ENCODE measurements around the gene SPATA6L.

The SPATA6L gene

DNA sequence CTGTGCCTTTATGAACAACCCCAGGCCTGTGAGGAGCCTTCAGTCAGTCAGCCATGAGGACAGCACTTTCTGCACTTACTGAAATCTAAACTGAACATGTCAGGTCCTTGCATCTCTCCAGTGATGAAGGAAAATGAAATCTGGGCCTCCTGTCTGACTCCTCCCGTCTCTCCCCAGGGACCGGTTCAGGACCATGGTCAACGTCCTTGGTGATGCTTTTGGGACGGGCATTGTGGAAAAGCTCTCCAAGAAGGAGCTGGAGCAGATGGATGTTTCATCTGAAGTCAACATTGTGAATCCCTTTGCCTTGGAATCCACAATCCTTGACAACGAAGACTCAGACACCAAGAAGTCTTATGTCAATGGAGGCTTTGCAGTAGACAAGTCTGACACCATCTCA, 81.1 kb downstream of the SPATA6L start:
- TF ChIP-seq, protein P1, sequence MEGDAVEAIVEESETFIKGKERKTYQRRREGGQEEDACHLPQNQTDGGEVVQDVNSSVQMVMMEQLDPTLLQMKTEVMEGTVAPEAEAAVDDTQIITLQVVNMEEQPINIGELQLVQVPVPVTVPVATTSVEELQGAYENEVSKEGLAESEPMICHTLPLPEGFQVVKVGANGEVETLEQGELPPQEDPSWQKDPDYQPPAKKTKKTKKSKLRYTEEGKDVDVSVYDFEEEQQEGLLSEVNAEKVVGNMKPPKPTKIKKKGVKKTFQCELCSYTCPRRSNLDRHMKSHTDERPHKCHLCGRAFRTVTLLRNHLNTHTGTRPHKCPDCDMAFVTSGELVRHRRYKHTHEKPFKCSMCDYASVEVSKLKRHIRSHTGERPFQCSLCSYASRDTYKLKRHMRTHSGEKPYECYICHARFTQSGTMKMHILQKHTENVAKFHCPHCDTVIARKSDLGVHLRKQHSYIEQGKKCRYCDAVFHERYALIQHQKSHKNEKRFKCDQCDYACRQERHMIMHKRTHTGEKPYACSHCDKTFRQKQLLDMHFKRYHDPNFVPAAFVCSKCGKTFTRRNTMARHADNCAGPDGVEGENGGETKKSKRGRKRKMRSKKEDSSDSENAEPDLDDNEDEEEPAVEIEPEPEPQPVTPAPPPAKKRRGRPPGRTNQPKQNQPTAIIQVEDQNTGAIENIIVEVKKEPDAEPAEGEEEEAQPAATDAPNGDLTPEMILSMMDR (IDR thresholded peaks at IDR 0.05; ENCODE audit: low read depth, low read length) = no peak
- no peak for DNase-seq (ENCODE audit: extremely low read depth, low read depth)

DNA sequence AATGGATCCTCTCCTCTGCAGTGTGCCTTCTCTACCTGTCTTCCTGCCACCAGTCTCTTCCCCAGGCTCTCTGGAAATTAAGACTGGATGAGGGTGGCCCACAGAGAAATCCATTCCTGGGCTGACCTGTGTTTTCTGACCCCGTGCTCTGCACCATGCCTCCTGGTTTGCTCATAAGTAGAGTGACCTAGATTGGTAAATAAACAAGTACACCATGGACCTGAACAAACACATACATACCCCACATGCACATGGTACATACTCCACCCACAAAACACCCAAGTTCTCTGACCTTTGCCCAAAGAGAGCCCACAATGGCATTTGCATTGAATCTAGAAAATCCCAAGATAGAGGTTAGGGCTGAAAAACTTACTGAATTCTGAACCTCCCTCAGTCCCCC, 81.6 kb downstream of the SPATA6L start:
- TF ChIP-seq, protein P1 (IDR thresholded peaks at IDR 0.05; ENCODE audit: low read depth, low read length) = no peak
- no peak for DNase-seq (ENCODE audit: extremely low read depth, low read depth)

DNA sequence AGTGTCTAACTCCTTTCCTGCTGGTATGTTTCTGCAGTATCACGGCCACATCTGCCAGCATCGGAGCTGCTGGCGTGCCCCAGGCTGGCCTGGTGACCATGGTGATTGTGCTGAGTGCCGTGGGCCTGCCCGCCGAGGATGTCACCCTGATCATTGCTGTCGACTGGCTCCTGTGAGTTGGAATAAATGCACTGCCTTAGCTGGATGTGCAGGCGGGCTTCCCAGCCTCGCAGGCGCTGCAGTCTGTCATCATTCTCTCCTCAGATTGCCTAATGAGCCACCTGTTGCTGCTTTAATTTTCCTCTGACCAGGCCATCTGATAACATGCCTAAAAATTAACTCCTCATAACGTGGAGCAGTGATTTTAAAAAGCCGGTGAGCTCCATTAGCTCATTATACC, 83.3 kb downstream of the SPATA6L start:
- TF ChIP-seq, protein P1 (IDR thresholded peaks at IDR 0.05; ENCODE audit: low read depth, low read length) = no peak

DNA sequence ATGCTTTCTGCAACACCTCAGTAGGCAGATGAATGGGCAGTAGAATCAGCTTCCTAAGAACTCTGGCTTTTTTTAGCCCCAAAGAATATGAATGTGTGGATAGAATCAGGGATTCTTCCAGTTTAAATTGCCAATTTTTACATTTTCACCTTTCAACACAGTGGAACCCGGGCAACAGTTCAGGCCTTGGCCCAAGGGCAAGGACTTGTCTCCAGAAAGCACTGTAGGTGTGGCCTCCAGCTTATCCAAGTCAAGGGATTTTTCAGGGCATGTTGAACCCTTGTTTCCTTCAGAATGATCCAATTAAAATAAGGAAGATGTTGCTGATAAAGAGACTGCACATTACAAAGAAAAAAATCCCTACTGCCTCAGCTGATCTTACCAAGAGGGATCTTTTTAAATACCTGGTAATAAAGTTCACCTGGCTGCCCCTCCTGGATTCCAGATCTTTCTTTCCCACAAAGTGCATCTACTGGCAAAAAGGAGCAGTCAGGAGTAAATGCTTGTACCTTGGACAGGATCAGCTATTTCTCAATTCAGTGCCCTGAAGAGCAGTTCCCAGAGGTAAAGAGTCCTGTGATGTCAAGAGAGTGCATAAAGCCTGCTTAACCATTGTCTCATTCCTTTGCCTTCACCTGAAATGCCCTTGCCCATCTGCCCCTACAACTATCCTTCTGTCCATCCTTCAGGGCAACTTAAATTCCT, 84.3 kb downstream of the SPATA6L start:
- TF ChIP-seq, protein P1 (IDR thresholded peaks at IDR 0.05; ENCODE audit: low read depth, low read length) = no peak
- DNase-seq (ENCODE audit: extremely low read depth, low read depth) = no peak

More for the DNA sequence above, 83.3 kb downstream of the SPATA6L start:
- no peak for DNase-seq (ENCODE audit: extremely low read depth, low read depth)

DNA sequence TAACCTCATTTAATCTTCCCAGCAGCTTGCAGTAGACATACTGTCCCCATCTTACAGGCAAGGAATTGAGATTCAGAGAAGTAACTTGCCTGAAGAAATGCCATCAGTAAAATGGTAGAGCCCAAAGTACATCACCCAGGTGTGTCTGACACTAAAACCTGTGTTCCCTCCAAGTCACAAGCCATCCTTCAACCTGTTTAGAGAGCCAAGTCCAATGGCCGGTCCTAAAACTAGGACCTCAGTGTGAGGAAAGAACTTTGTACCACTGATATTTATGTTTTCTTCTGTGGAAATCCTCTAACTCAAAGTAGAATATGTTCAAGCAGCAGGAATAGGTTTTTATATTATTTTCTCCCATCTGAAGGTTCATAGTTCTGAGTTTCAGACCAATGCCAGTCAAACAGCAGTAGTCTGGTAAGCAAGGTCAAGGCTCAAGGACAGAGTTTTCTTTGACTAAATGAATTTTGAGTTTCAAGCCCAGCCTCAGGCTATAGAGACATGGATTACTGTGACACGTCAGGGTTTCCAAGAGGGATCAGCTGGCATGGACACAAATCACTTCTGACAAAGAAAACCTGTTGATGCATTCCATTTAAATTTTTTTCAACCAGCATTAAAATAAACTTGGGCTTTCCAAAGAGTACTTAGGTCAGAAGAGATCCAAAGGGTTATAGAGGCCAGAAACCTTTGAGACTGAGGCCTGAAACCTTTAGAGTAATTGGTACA, 85.1 kb downstream of the SPATA6L start:
- TF ChIP-seq, protein P1 (IDR thresholded peaks at IDR 0.05; ENCODE audit: low read depth, low read length) = no peak
- DNase-seq (ENCODE audit: extremely low read depth, low read depth) = no peak

DNA sequence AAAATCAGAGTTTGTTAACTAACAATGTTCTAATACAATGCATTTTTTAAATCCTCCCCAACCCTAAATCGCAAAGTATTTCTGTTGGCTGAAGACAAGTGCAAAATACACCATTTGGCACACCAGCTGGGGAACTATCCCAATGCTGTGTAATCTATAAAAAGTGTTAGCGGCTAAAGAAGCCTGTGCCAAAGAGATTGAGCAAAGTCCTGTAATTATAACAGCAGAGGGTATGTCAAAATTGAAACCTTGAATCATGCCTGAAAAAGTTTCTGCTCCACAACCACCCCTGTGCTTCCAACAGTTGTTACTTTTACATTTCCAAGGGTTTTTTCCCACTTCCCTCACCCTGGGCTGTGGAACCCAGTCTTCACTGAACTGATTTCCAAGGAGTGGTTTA, 87.3 kb downstream of the SPATA6L start:
- TF ChIP-seq, protein P1 (IDR thresholded peaks at IDR 0.05; ENCODE audit: low read depth, low read length) = no peak
- no peak for DNase-seq (ENCODE audit: extremely low read depth, low read depth)

DNA sequence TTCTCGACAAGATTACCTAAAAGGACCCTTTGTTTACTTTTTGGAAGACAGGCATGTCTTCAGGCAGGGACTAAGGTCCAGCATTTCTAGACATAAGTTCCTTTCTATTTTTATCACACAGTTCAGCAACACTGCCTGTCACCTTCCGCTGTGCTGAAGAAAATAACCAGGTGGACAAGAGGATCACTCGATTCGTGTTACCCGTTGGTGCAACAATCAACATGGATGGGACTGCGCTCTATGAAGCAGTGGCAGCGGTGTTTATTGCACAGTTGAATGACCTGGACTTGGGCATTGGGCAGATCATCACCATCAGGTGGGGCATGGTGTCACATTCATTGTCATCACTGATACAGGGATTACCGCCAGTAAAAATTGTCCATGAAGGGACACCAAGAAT, 89.8 kb downstream of the SPATA6L start:
- TF ChIP-seq, protein P1 (IDR thresholded peaks at IDR 0.05; ENCODE audit: low read depth, low read length) = no peak
- no peak for DNase-seq (ENCODE audit: extremely low read depth, low read depth)

Measured in AG09319 (cell line).